ENCODE results near the gene JADE2.

The JADE2 gene

GRCh38 chr5:134600600-134600999, 75.1 kb downstream of the JADE2 start:
- Histone ChIP-seq H3K4me3 (ENCODE audit: low read depth in 1 of 2, low read length in 1 of 2) (no peak overlapping the region), H3K4me1 (ENCODE audit: control insufficient read depth in 1 of 2, insufficient read depth in 1 of 2, low read depth in 1 of 2, low read length in 1 of 2) (no peaks in the 10 kb centered on the region), H3K9me3 (no peaks in the 10 kb centered on the region), H3K27ac (no peak overlapping the region), H3K36me3 (peaks cover 40% of the 10 kb centered on the region), H3K27me3 (peaks cover 2% of the 10 kb centered on the region)
- no peak for TF ChIP-seq CTCF (IDR thresholded peaks at IDR 0.05)

DNA sequence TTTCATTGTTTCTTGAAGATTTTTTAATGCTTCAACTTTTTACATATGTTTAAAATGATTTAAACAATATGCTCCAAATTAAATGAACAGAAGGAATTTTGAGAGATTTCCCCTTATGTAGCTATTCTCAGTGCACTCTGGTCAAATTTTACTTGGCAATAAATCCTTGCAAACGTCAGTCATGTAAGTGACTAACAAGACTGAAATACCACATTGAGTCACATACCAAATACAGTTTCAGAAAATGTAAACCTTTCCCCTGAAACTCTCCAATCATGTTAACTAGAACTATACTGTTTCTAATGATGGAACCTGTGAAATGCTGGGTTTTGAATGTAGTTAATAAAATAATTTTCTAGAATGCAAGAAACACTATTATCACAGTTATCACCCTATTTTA, 77.6 kb downstream of the JADE2 start:
- H3K36me3 ChIP-seq, result peaks cover 63% of the 10 kb centered on the region
- H3K4me3 ChIP-seq (ENCODE audit: low read depth in 1 of 2, low read length in 1 of 2), result no peak overlapping the region
- H3K9me3 ChIP-seq, result no peaks in the 10 kb centered on the region
- H3K27ac ChIP-seq, result no peak overlapping the region
- TF ChIP-seq CTCF (IDR thresholded peaks at IDR 0.05), result no peak
- H3K4me1 ChIP-seq (ENCODE audit: control insufficient read depth in 1 of 2, insufficient read depth in 1 of 2, low read depth in 1 of 2, low read length in 1 of 2), result no peaks in the 10 kb centered on the region
- no peaks in the 10 kb centered on the region for H3K27me3 ChIP-seq

GRCh38 chr5:134604908-134605307, 79.4 kb downstream of the JADE2 start:
- Histone ChIP-seq H3K4me1 (ENCODE audit: control insufficient read depth in 1 of 2, insufficient read depth in 1 of 2, low read depth in 1 of 2, low read length in 1 of 2) (no peaks in the 10 kb centered on the region), H3K27ac (no peak overlapping the region), H3K36me3 (peaks cover 81% of the 10 kb centered on the region), H3K9me3 (no peaks in the 10 kb centered on the region), H3K27me3 (no peaks in the 10 kb centered on the region), H3K4me3 (ENCODE audit: low read depth in 1 of 2, low read length in 1 of 2) (no peak overlapping the region)
- no peak for TF ChIP-seq CTCF (IDR thresholded peaks at IDR 0.05)

DNA sequence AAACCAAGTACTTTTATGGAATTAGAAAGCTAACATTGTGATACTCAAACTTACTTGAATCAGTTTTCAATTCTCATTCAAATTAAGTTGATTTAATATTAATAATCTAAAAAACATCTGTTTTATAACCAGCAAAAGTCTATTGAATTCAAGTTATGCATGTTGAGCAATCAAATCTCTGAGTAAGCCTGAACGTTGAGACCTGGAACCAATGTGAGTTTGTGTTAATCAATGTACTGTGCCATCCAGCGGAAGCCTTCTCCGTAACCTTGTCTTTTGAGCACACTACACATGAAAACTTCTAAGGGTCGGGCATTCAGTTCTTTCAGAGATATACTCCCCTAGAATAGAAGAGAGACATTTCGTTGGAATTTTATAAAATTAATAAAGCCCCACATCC, 81.3 kb downstream of the JADE2 start:
- Histone ChIP-seq H3K27ac (no peak overlapping the region), H3K36me3 (peaks cover 91% of the 10 kb centered on the region)
- TF ChIP-seq CTCF (IDR thresholded peaks at IDR 0.05), result no peak

GRCh38 chr5:134608555-134608954, 83.1 kb downstream of the JADE2 start:
- TF ChIP-seq CTCF (IDR thresholded peaks at IDR 0.05), result no peak
- Histone ChIP-seq H3K36me3 (peaks cover 80% of the 10 kb centered on the region), H3K9me3 (no peaks in the 10 kb centered on the region), H3K4me1 (ENCODE audit: control insufficient read depth in 1 of 2, insufficient read depth in 1 of 2, low read depth in 1 of 2, low read length in 1 of 2) (no peaks in the 10 kb centered on the region), H3K27ac (no peak overlapping the region), H3K27me3 (no peaks in the 10 kb centered on the region), H3K4me3 (ENCODE audit: low read depth in 1 of 2, low read length in 1 of 2) (no peak overlapping the region)

More for the DNA sequence above, 81.3 kb downstream of the JADE2 start:
- no peaks in the 10 kb centered on the region for H3K4me1 ChIP-seq (ENCODE audit: control insufficient read depth in 1 of 2, insufficient read depth in 1 of 2, low read depth in 1 of 2, low read length in 1 of 2)
- H3K27me3 ChIP-seq, result no peaks in the 10 kb centered on the region
- H3K4me3 ChIP-seq (ENCODE audit: low read depth in 1 of 2, low read length in 1 of 2), result no peak overlapping the region
- no peaks in the 10 kb centered on the region for H3K9me3 ChIP-seq

Data from neutrophil (primary cell).